Sigmoid colon (tissue), 3 donors: Measurements from ENCODE around the gene MDM2.

Experiments used
- CTCF ChIP-seq, 4 experiments: fragments of 450-650 bp in 3 of 4; fragments of 200-600 bp in 1 of 4; IDR thresholded peaks; one replicate each; pipeline ENCODE4 v1.5.1; 2016 to 2019; ENCODE audit warnings: antibody characterized with exemption in 4 of 4, mild to moderate bottlenecking in 3 of 4, moderate library complexity in 2 of 4
- POLR2A ChIP-seq, 2 donors: fragments of 450-650 bp; IDR thresholded peaks; one replicate each; pipeline ENCODE4 v1.6.1; 2016; ENCODE audit warnings: antibody characterized with exemption in 2 of 2, mild to moderate bottlenecking in 2 of 2, moderate library complexity in 2 of 2

GRCh38 chr12:68790081-68790951, 17.7 kb upstream of the MDM2 start:
- TF ChIP-seq CTCF (IDR thresholded peaks at IDR 0.05) (no peak), POLR2A (IDR thresholded peaks at IDR 0.05) (no peak)
